GM21619 (cell line): Measurements from ENCODE around the gene CYP4X1.
"Not testable (repeated sequence)": the region's sequence is repeated elsewhere in the genome, so short reads cannot be mapped to it uniquely, and the experiment has no call there.

ENCODE experiments used
- ATAC-seq: cut with Tn5 transposase; IDR thresholded peaks from one replicate; pipeline ENCODE4 v1.9.1; 2021; ENCODE audit not compliant: unreplicated experiment

CYP4X1 gene

DNA sequence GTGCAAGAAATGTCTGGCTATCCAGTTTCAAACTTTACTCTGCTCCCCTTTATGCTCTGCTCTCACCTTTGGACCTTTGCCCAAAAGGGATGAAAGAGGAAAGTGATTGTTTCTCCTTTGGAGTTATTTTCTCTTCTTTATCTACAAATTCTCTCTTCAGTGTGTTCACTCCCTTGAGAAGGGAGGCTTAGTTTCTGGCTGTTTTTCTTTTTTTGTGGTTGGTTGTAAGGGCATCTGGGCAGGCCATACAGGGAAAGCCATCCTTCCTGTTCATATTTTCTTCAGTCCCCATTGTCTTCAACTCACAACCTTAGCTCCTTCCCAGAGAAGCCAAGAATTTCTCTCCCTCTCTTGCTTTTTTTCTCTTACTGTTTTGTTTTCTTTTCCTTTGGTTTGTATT is 46.0 kb downstream of the CYP4X1 start:
- ATAC-seq = not testable (repeated sequence)

DNA sequence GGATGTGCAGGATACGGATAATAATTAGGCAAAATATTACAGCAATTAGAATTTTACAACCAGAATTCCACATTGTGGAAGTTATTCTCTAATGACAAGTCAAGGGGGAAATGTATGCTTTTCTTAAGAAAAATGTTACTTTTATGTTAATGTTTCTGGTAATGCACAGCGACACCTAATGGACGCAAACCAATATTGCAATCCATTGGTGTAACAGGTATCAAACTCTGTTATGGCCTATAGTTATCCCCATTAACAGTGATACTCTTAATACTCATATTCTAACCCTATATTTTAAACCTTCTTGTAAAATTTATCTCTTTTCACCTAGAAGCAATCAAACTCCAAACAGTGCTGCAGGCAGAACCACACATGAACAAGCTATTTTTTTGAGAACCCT is 65.9 kb downstream of the CYP4X1 start:
- not testable (repeated sequence) for ATAC-seq

DNA sequence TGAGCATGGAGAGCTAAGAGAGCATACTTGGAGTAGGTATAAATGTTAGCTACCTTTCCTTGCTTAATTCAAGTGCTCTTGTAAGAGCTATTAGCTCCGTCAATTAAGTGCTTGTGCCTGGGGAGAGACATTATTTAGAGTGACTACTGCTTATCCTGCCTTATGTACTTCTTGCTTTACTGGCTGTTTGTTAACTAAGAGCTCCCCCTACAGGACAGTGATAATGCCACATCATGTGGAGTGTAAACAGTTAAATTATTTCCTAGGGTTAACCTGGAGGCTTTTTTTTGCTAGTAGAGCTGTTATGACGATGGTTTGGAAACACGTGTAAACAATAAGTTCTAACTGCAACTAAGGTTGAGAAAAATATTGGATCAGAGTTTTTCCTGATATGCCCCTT is 68.0 kb downstream of the CYP4X1 start:
- ATAC-seq = not testable (repeated sequence)
